CD8-positive, alpha-beta memory T cell (primary cell): Measurements from ENCODE around the gene ZNF429. TPM values are rescaled to one million over a fixed set of nuclear protein-coding genes. Genes with fewer than 3 reads are reported as not detected.
"Not testable (repeated sequence)": the region's sequence is repeated elsewhere in the genome, so short reads cannot be mapped to it uniquely, and the experiment has no call there.

Experiments used
- CTCF ChIA-PET: fragments of 350-600 bp; sonication (Branson Sonifier 250); formaldehyde crosslinking; loops from one replicate; lab custom pipeline; 2021; ENCODE audit warnings: antibody characterized with exemption; lab: Charles Lee
- POLR2A ChIA-PET: fragments of 350-600 bp; sonication (Branson Sonifier 250); formaldehyde crosslinking; loops from one replicate; lab custom pipeline; 2021; ENCODE audit warnings: antibody characterized with exemption; lab: Charles Lee
- DNase-seq, 5 donors: peaks; one replicate each; pipeline versions ENCODE4 v3.0.0 to v3.0.0-alpha.2; 2020 to 2022; ENCODE audit warnings: mixed read lengths in 1 of 5
- H3K27ac ChIP-seq: one replicate; pipeline ENCODE4 v1.7.0; 2013; ENCODE audit warnings: low read depth, mild to moderate bottlenecking, low read length, moderate library complexity
- H3K27me3 ChIP-seq: 2 replicates; pipeline ENCODE4 v1.7.0; 2013; ENCODE audit warnings: low read length, mild to moderate bottlenecking; ENCODE audit not compliant: insufficient read depth, poor library complexity, severe bottlenecking
- H3K36me3 ChIP-seq: 2 replicates; pipeline ENCODE4 v1.7.0; 2013; ENCODE audit warnings: mild to moderate bottlenecking, low read length, moderate library complexity; ENCODE audit not compliant: insufficient read depth
- H3K4me1 ChIP-seq: 2 replicates; pipeline ENCODE4 v1.7.0; 2013; ENCODE audit warnings: mild to moderate bottlenecking, low read length, moderate library complexity; ENCODE audit not compliant: insufficient read depth
- H3K4me3 ChIP-seq: 2 replicates; pipeline ENCODE4 v1.7.0; 2013; ENCODE audit warnings: mild to moderate bottlenecking, low read length
- H3K9me3 ChIP-seq: 2 replicates; pipeline ENCODE4 v1.7.0; 2013; ENCODE audit warnings: mild to moderate bottlenecking, low read length
- H3K27ac Mint-ChIP-seq, 8 donors: one replicate each; pipeline ENCODE4 v1.8.0; 2020 to 2021; ENCODE audit warnings: mixed read lengths in 8 of 8, mild to moderate bottlenecking in 6 of 8, inconsistent platforms in 3 of 8, moderate library complexity in 3 of 8
- H3K27me3 Mint-ChIP-seq, 2 donors: one replicate each; pipeline ENCODE4 v1.8.0; 2020 to 2021; ENCODE audit warnings: mixed read lengths in 2 of 2, mild to moderate bottlenecking in 1 of 2, moderate library complexity in 1 of 2
- H3K36me3 Mint-ChIP-seq, 3 donors: one replicate each; pipeline ENCODE4 v1.8.0; 2020 to 2021; ENCODE audit warnings: mixed read lengths in 3 of 3, inconsistent platforms in 1 of 3, mild to moderate bottlenecking in 1 of 3
- H3K4me1 Mint-ChIP-seq, 3 donors: one replicate each; pipeline ENCODE4 v1.8.0; 2020 to 2021; ENCODE audit warnings: mixed read lengths in 3 of 3, inconsistent platforms in 1 of 3, mild to moderate bottlenecking in 1 of 3
- H3K4me3 Mint-ChIP-seq, 7 donors: one replicate each; pipeline ENCODE4 v1.8.0; 2020 to 2021; ENCODE audit warnings: mixed read lengths in 7 of 7, mild to moderate bottlenecking in 6 of 7, moderate library complexity in 4 of 7, inconsistent platforms in 2 of 7
- H3K9me3 Mint-ChIP-seq, 5 donors: one replicate each; pipeline ENCODE4 v1.8.0; 2020 to 2022; ENCODE audit warnings: mixed read lengths in 5 of 5, mild to moderate bottlenecking in 3 of 5, moderate library complexity in 2 of 5, inconsistent platforms in 1 of 5
- polyA plus RNA-seq: library from polyadenylated mRNA; unstranded; fragments of 300-500 nt; fragmentation: Illumina TruSeq; gene quantifications from one replicate; pipeline ENCODE4 v1.2.3, GENCODE V29; 2021
- total RNA-seq, 2 experiments: library from RNA; stranded (reverse); gene quantifications; one replicate each; pipeline ENCODE4 v1.2.3, GENCODE V29; 2021

ZNF429 gene
- total and polyA plus RNA-seq, 3 experiments from 2014 or later = 8.5 to 34.3 (median 9.0) TPM

- DNase-seq = no peak
- Mint-ChIP-seq H3K27me3 (peaks cover 0 to 2% of the 10 kb centered on the region in 2 donors), H3K36me3 (peaks cover 0 to 4% (median 2%) of the 10 kb centered on the region in 3 donors), H3K27ac (peak overlapping the region in 1 of 8 donors; percentile 4), H3K4me3 (no peak overlapping the region), H3K4me1 (no peaks in the 10 kb centered on the region), H3K9me3 (peaks cover 0 to 6% (median 1%) of the 10 kb centered on the region in 5 donors)
- Histone ChIP-seq H3K27ac (peak overlapping the region; percentile 64), H3K36me3 (no peaks in the 10 kb centered on the region), H3K4me3 (no peak overlapping the region), H3K9me3 (no peaks in the 10 kb centered on the region), H3K27me3 (no peaks in the 10 kb centered on the region), H3K4me1 (no peaks in the 10 kb centered on the region)
- CTCF ChIA-PET = no interaction called here
- POLR2A ChIA-PET = no interaction called here
Measured at GRCh38 chr19:21593502-21593901, 88.1 kb downstream of the ZNF429 start.

- Mint-ChIP-seq H3K36me3 (peaks cover 0 to 4% (median 2%) of the 10 kb centered on the region in 3 donors), H3K4me1 (no peaks in the 10 kb centered on the region), H3K4me3 (no peak overlapping the region), H3K9me3 (peaks cover 0 to 3% (median 1%) of the 10 kb centered on the region in 5 donors), H3K27ac (no peak overlapping the region), H3K27me3 (no peaks in the 10 kb centered on the region)
- ChIA-PET CTCF (no interaction called here), POLR2A (no interaction called here)
- Histone ChIP-seq H3K27me3 (no peaks in the 10 kb centered on the region), H3K9me3 (no peaks in the 10 kb centered on the region), H3K27ac (peak overlapping the region; percentile 64), H3K4me1 (no peaks in the 10 kb centered on the region), H3K4me3 (no peak overlapping the region), H3K36me3 (no peaks in the 10 kb centered on the region)
- no peak for DNase-seq
Measured at GRCh38 chr19:21593934-21594820, 88.8 kb downstream of the ZNF429 start.

GRCh38 chr19:21595185-21595584 is 89.8 kb downstream of the ZNF429 start:
- H3K36me3 Mint-ChIP-seq = peaks cover 0 to 4% (median 2%) of the 10 kb centered on the region in 3 donors
- H3K4me1 ChIP-seq = no peaks in the 10 kb centered on the region
- H3K27me3 ChIP-seq = no peaks in the 10 kb centered on the region
- H3K4me3 Mint-ChIP-seq = no peak overlapping the region
- H3K4me1 Mint-ChIP-seq = no peaks in the 10 kb centered on the region
- H3K9me3 Mint-ChIP-seq = peaks cover 0 to 3% (median 0%) of the 10 kb centered on the region in 5 donors
- ChIA-PET POLR2A (no interaction called here), CTCF (no interaction called here)
- H3K4me3 ChIP-seq = no peak overlapping the region
- no peaks in the 10 kb centered on the region for H3K9me3 ChIP-seq
- no peak overlapping the region for H3K27ac Mint-ChIP-seq
- H3K27me3 Mint-ChIP-seq = no peaks in the 10 kb centered on the region
- H3K27ac ChIP-seq = no peak overlapping the region
- no peaks in the 10 kb centered on the region for H3K36me3 ChIP-seq
- DNase-seq = no peak

- Mint-ChIP-seq H3K9me3 (no peaks in the 10 kb centered on the region), H3K4me3 (peak overlapping the region in 1 of 7 donors; percentile 46), H3K4me1 (peaks cover 19 to 21% (median 20%) of the 10 kb centered on the region in 3 donors), H3K27ac (no peak overlapping the region), H3K36me3 (peaks cover 0 to 8% (median 4%) of the 10 kb centered on the region in 3 donors), H3K27me3 (no peaks in the 10 kb centered on the region)
- H3K4me1 ChIP-seq = peaks cover 6% of the 10 kb centered on the region
- H3K27me3 ChIP-seq = no peaks in the 10 kb centered on the region
- ChIA-PET POLR2A (no interaction called here), CTCF (no interaction called here)
- H3K27ac ChIP-seq = peak overlapping the region; percentile 75
- H3K36me3 ChIP-seq = no peaks in the 10 kb centered on the region
- H3K9me3 ChIP-seq = no peaks in the 10 kb centered on the region
- DNase-seq = no peak
- H3K4me3 ChIP-seq = no peak overlapping the region
Measured at GRCh38 chr19:21602082-21602658, 96.8 kb downstream of the ZNF429 start.

GRCh38 chr19:21602659-21603430 is 97.4 kb downstream of the ZNF429 start:
- H3K9me3 Mint-ChIP-seq, H3K27me3 ChIP-seq, H3K4me1 ChIP-seq, DNase-seq, H3K36me3 Mint-ChIP-seq, CTCF ChIA-PET, H3K9me3 ChIP-seq, H3K27me3 Mint-ChIP-seq, H3K36me3 ChIP-seq, H3K4me3 ChIP-seq: not testable (repeated sequence)
- POLR2A ChIA-PET = interaction anchor here (0.6 kb wide), 1 partner anchor 190 kb away, joined by 3 read pairs; no protein-coding TSS in a partner anchor
- Mint-ChIP-seq H3K4me1 (peaks cover 19 to 21% (median 20%) of the 10 kb centered on the region in 3 donors), H3K27ac (peak overlapping the region in 1 of 8 donors; percentile 88), H3K4me3 (peak overlapping the region in 1 of 7 donors; percentile 93)
- H3K27ac ChIP-seq = peak overlapping the region; percentile 75

GRCh38 chr19:21603431-21604231 is 98.2 kb downstream of the ZNF429 start:
- peak overlapping the region; percentile 79 to 94 (median 91) for H3K4me3 Mint-ChIP-seq
- no peaks in the 10 kb centered on the region for H3K9me3 ChIP-seq
- DNase-seq = no peak
- H3K27ac ChIP-seq = peak overlapping the region; percentile 75
- ChIA-PET CTCF (no interaction called here), POLR2A (interaction anchor here (0.6 kb wide), 1 partner anchor 189 kb away, joined by 3 read pairs; no protein-coding TSS in a partner anchor)
- H3K9me3 Mint-ChIP-seq = no peaks in the 10 kb centered on the region
- H3K4me1 Mint-ChIP-seq = peaks cover 19 to 21% (median 20%) of the 10 kb centered on the region in 3 donors
- H3K36me3 ChIP-seq = no peaks in the 10 kb centered on the region
- peaks cover 0 to 8% (median 4%) of the 10 kb centered on the region in 3 donors for H3K36me3 Mint-ChIP-seq
- peak overlapping the region in 4 of 8 donors; percentile 84 to 91 (median 88) for H3K27ac Mint-ChIP-seq
- no peaks in the 10 kb centered on the region for H3K27me3 ChIP-seq
- peak overlapping the region; percentile 69 for H3K4me3 ChIP-seq
- H3K27me3 Mint-ChIP-seq = no peaks in the 10 kb centered on the region
- H3K4me1 ChIP-seq = peaks cover 6% of the 10 kb centered on the region

- Mint-ChIP-seq H3K27me3 (no peaks in the 10 kb centered on the region), H3K27ac (peak overlapping the region; percentile 9 to 93 (median 86)), H3K4me3 (peak overlapping the region; percentile 79 to 94 (median 91)), H3K36me3 (peaks cover 0 to 8% (median 4%) of the 10 kb centered on the region in 3 donors), H3K4me1 (peaks cover 19 to 21% (median 20%) of the 10 kb centered on the region in 3 donors), H3K9me3 (no peaks in the 10 kb centered on the region)
- Histone ChIP-seq H3K27ac (peak overlapping the region; percentile 66), H3K27me3 (no peaks in the 10 kb centered on the region), H3K36me3 (no peaks in the 10 kb centered on the region), H3K9me3 (no peaks in the 10 kb centered on the region), H3K4me3 (peak overlapping the region; percentile 69), H3K4me1 (peaks cover 6% of the 10 kb centered on the region)
- peak in 2 of 5 donors; percentile 7 to 15 for DNase-seq
- ChIA-PET POLR2A (no interaction called here), CTCF (no interaction called here)
Measured at GRCh38 chr19:21604351-21604926, 99.0 kb downstream of the ZNF429 start.
